Peyer's patch (tissue), 4 donors: ENCODE data around the gene RBM20.

Experiments used
- POLR2A ChIP-seq, 2 donors: fragments of 450-650 bp; IDR thresholded peaks; one replicate each; pipeline ENCODE4 v1.5.1; 2017; ENCODE audit warnings: antibody characterized with exemption in 2 of 2, mild to moderate bottlenecking in 2 of 2, moderate library complexity in 2 of 2
- TF ChIP-seq, protein P1 (sequence below), 6 experiments: fragments of 450-650 bp in 4 of 6; fragments of 200-600 bp in 2 of 6; sonication (generic) in 1 of 6; IDR thresholded peaks; one replicate each; pipeline ENCODE4 v1.5.1; 2017 to 2019; ENCODE audit warnings: antibody characterized with exemption in 6 of 6, mild to moderate bottlenecking in 3 of 6, moderate library complexity in 1 of 6

DNA sequence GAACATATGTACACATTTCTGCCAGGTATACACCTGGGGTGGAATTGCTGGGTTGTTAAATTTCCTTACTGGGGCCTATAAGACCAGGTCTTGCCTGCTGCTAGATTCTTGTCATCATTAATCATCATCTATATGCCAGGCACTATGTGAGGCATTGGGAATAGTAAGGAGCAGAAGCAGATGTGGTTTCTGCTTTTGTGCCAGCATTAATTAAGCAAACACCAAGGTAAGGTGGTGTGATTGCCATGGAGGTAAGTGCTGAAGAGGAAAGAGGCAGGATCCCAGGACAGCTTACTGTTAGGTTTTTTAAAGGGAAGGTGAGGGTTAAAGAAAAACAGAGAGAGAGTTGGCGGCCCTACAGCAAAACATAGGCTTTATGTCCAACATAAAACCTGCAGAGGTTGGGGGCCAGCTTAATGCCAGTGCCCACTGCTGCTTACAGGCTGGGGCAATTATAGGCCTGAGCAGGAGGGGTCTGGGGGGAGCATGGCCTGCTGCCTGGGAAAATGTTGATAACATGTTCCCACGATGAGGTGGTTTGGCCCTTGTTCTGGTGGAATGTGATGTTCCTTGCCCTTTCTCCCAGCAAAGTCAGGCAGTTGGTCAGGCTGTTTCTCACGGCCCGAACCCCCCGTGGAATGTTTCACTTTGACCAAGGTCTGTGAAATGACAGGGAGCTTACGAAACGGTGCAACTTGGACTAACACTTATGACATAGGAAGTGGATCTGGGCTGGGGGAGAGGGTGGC is 93.9 kb downstream of the RBM20 start:
- TF ChIP-seq, protein P1, sequence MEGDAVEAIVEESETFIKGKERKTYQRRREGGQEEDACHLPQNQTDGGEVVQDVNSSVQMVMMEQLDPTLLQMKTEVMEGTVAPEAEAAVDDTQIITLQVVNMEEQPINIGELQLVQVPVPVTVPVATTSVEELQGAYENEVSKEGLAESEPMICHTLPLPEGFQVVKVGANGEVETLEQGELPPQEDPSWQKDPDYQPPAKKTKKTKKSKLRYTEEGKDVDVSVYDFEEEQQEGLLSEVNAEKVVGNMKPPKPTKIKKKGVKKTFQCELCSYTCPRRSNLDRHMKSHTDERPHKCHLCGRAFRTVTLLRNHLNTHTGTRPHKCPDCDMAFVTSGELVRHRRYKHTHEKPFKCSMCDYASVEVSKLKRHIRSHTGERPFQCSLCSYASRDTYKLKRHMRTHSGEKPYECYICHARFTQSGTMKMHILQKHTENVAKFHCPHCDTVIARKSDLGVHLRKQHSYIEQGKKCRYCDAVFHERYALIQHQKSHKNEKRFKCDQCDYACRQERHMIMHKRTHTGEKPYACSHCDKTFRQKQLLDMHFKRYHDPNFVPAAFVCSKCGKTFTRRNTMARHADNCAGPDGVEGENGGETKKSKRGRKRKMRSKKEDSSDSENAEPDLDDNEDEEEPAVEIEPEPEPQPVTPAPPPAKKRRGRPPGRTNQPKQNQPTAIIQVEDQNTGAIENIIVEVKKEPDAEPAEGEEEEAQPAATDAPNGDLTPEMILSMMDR (IDR thresholded peaks at IDR 0.05), result no peak
- TF ChIP-seq POLR2A (IDR thresholded peaks at IDR 0.05), result no peak
